Epidermal melanocyte (primary cell): ENCODE results near the gene C4orf50.

ENCODE experiments used
- DNase-seq: peaks from one replicate; pipeline ENCODE4 v3.0.0; 2011; ENCODE audit warnings: low spot score; ENCODE audit not compliant: insufficient read length

The C4orf50 gene

DNA sequence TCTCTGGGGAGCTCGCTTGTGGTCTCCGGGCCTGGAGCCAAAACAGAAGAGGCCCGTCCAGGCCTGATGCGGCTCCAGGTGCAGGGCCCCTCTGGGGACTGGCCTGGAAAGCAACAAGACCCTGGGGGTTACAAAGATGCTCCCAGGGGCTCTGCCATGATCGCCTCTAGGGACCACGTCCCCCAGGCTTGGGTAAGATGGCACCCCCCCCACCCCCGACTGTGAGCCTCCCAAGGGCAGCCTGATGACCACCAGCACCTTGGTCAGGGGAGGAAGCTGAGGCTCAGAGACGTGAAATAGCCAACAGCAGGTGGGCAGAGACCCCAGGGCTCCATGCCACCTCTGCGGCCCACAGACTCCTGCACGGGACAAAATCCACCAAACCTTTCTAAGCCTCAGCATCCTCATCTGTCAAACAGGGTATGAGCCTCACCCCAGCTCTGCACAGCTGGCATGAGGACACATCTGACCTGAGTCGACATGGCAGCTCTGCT lies 25.4 kb downstream of the C4orf50 start:
- DNase-seq: no peak

DNA sequence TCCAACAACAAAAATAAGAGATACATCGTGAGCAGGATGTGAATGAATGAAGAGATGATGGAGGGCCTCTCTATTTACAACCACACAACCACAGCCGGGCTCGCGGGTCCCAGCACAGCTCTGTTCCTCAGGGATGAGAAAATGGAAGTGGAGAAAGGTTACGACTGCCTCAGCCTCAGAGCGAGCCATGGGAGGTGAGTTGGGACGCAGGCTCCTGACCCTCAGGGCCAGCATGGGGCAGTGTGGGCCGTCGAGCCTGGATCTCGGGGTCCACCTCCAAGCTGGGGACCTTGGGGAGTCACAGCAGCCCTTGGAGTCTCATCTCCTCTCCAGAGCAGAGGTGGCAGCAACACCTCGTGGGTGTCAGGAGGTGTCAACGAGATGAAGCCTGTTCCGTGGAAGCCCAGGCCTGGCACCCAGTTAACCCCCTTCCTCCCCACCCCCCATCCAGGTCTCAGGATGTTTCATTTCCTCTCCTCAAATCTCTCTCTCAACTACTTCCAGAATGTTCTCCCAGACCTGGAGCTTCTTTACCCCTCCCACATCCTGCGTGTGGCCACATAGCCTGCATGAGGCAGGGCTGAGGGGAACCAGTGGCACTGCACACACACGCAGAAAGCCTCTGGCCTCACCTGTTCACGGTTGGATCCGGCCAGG lies 25.9 kb downstream of the C4orf50 start:
- no peak for DNase-seq

DNA sequence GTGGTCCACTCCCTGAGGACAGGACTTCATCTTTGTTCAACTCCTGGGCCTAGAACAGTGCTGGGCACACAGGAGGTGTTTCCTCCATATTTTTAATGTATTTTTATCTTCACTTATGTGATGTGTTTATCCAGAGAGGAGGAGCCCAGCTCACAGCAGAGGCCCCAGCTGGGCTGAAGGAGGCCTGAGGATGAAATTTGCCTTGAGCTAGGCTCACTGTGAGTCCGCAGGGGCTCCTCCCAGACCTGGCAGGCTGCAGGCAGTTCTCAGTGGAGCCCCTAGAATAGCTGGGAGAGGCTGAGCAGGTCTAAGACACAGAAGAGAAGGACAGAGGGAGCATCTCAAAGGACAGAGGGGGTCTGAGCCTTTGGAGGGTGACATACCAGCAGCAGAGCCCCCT lies 26.8 kb downstream of the C4orf50 start:
- no peak for DNase-seq

DNA sequence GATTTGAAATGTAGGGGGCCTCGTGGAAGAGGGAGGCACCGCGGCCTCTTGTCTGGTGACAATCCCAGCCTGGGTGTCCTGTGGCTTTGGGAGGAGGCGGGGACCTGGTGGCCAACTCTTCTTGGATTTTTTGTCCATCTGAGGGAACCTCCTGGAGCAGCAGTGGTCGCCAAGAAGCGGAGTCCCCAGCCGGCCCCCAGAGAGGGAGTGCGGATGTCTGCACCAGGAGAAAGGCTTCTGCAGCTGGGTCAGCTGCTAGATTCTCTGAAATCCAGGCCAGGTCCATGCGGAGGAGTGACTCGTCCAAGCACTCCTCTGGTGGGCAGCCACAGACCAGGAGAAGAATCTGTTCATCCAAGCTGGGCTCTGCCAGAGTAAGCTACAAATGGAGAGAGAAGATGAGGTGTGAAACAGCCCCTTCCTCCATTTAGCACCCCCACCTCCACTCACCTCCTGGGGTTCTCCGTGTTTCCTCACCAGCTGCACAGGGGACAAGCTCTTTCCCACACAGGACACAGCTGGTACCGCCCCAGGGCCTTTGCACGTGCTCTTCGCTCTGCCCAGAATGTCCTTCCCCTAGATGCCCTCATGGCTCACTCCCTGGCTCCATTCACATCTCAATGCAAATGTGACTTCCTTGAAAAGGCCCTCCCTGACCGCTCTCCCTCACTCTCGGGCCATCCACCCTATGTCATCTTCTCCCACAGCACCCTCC lies 27.6 kb downstream of the C4orf50 start:
- no peak for DNase-seq

DNA sequence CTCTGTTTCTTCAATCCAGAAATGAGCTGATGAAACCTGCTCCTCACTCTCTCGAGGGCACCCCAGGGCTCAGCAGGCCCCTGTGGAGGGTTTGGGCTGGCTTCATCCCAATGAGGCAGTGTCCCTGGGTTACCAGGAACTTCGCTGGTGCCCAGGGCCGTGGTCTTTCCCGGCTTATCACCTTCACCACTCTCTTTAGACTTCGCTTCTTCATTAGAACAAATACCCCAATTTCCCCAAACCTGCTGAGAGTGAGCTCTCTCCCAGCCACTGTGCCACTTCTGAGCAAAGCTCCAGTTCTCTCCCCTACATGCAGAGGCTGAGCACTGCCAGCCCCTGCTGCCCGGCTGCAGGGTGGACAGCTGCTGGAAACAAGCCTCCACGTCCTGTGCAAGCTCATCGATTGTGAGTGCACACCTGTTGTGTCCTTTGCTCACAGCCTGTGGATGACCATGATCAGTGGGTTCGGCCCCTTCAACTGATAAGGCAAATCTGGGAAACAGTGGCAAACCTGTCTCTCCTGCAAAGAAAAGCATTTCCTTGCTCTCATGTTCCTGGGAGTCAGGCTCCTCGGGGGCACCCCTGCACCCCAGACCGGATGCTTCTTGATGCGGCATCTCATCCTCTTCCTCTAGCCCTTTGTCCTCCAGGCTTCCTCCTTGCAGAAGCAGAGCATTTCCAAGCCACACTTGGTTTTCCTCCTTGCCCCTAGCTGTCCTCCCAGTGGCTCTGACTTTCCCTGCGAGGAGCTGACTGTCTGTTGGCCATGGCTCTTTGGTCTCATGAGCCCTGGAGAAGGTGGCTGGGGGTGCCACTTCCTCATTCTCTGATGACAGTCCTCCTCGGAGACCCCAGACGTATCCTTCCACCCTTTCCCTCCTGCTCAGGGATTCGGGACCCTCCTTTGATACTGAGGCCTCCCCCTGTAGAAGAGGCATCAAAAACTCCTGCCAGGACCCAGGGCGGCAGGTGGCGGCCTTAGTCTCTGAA lies 28.7 kb downstream of the C4orf50 start:
- DNase-seq: no peak

DNA sequence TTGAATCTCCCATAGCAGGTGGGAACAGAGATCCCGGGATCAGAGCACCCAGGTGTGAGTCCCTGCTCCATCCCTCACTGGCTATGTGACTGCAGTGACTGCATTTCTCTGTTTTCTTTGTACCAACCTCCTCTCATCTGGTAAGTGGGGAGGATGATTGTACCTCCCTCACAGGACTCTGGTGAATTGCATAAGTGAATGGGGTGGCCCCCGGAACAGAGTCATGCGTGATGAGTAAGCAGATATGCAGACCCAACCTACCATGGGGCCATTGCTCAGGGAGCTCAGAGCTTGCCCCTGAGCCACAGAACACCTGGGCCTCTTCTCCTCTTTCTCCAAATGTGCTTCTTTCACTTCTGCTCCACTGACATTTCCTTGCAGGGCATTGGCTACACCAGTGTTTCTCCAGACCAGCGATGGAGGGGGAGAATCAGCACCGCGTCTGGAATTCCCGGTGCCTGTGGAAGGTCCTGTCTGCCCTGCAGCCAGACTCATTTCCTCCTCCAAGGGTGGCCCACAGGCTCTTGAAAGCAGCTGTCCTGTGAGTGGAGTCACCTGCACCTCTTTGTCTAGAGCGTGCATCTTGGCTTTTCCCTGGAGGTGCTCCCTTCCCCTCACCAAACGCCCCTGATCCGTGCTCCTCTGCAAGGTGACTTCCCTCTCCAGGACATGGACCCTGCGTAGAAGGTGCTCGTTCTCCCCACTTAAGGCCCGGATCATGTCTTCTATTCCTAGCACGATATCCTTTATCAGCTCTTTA lies 30.0 kb downstream of the C4orf50 start:
- DNase-seq: no peak

DNA sequence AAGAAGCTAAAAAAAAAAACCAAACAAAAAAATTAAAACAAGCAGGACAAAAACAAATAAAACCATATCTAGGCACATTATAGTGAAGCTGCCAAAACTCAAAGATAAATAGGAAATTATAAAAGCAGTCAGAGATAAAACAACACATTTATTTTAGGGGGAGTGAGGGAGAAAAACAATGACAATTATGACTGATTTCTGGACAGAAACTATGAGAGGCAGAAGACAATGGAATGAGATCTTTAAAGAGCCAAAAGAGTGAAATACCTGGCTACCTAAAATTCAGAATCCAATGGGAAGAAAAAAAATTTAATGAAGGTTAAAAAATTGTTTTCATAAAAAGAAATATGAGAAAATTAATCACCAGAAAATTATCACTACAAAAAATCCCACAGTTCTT lies 33.4 kb downstream of the C4orf50 start:
- DNase-seq: no peak

DNA sequence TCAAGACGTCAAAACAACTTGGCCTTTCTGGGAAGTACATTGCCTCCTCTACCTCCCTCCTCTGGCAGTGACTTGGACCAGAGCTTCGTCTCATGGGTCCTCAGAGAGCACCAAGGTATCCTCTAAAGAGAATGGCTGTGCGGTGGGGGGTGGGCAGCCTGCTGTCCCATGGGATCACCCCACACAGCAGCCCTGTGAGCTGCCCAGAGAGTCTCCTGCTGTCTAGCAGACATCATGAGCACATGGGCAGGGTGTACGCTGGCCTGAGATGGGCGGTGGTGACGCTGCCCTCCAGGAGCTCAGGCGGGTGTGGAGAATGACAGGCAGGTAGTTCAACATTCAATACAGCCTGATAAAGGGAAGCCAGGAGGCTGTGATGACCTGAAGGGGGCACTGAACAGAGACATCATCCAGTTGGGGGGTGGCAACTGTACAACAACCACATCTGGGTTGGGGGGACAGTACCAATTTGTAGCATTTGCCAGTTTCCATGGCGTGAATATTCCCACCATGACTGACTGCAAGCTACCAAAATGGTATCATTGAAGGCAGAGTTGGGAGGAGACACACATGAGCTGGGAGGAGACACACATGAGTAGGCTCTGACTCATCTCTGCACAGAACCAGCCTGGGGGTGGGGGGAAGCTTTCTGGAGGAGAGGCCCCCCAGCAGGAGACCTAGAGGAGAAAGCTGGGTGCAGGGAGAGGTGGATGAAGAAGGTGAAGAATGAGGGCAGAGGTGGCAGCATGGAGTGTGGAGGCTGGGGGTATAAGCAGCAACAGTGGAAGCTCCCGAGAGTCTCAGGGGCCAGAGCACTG lies 35.9 kb downstream of the C4orf50 start:
- DNase-seq: no peak

DNA sequence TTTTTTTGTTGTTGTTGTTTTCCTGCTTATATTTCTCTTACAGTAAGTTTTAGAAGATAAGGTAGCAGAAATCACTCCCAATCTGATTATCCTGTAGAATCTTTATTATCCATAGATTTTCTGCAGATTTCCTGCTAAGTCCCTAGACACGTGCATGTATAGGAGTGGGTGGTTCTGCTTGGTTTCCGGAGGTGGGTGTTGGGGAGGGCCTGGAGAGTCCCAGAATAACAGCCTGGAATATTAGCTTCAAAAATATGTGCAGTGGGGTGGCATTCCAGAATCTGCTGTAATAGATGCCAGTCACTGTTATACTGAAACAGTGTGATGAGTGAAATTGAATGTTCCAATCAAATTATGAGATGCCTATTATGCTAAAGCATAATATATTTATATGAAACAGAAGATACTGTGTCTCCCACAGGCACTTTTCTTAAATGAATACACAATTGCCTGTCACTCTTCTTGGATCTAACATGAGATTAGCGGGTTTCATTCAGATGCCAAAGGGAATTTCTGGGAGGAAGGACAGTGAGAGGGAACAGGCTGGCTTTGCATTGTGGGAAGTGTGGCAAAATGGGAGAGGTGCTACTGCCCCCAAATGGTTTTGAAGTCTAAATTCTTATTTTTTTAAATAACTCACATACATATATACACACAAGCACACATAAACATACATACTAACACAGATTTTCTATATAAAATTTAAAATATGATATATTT lies 37.6 kb downstream of the C4orf50 start:
- DNase-seq: no peak

DNA sequence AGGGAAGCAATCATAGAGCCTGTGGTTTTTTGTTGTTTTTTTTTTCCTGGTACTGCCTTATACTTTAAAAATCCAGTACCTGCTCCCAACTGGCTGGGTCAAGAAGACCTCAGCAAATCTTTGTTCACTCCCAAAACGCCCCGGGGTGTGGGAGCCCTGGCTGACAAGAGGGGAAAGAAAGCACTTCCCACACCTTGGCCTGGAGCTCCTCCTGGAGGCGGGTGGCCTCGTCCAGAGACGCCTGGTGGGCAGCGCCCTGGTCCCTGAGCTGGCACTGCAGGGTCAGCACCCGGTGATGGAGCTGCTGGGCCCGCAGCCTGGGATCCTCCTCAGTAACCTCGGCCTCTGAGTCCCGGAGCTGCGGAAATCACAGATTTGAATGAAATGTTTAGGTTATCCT lies 38.2 kb downstream of the C4orf50 start:
- no peak for DNase-seq

DNA sequence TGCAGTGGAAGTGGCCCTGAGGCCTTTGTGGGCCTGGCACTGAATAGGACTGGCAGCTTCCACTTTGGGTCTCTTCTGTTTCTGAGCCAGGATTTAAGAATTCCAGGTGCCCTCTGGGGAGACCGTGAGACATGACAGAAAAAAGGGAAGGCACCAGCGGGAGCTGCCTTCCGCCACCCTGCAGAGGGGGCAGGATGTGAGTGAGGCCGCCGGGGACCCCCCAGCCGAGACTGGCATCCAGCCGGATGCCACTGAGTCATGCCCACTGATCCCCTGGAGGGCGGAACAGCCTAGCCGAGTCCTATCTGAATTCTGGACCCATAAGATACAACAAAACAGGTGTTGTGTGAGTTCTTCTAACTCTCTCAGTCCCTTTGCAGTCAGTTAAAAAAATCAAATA lies 41.3 kb downstream of the C4orf50 start:
- DNase-seq: no peak

DNA sequence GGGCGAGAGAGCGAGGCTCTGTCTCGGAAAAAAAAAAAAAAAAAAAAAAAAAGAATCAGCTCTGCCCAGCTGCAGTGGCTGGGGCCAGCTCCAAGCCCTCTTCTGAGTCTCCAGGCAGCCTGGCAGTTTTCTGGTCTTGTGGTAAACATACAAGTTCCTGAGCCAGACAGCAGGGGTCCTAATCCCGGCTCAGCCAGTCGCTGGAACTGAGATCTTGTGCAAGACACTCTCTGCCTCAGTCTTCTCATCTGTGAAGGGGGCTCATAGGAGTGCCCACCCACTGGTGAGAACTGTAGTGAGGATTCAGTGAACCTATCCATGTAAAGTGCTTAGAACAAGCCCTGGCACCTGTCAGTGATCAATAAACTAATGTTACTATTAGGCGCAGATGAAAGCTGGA lies 41.8 kb downstream of the C4orf50 start:
- DNase-seq: no peak

DNA sequence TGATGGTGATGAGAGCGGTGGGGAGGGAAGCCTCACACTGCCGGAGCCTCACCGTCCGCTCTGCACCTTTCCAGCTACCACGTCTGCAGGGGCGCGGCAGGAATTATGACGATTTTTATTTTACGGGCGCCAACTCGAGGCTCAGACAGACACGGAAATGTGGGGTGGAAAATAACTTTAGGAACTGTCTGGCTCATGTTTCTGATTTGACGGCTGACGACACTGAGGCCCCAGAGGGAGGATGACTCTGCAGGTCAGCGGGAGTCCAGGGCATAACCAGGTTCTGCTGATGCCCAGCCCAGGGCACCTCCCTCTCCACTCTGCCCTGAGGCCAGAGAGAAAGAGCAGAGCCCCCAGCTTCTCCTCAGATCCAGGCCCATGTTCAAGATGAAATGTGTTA lies 43.9 kb downstream of the C4orf50 start:
- no peak for DNase-seq

DNA sequence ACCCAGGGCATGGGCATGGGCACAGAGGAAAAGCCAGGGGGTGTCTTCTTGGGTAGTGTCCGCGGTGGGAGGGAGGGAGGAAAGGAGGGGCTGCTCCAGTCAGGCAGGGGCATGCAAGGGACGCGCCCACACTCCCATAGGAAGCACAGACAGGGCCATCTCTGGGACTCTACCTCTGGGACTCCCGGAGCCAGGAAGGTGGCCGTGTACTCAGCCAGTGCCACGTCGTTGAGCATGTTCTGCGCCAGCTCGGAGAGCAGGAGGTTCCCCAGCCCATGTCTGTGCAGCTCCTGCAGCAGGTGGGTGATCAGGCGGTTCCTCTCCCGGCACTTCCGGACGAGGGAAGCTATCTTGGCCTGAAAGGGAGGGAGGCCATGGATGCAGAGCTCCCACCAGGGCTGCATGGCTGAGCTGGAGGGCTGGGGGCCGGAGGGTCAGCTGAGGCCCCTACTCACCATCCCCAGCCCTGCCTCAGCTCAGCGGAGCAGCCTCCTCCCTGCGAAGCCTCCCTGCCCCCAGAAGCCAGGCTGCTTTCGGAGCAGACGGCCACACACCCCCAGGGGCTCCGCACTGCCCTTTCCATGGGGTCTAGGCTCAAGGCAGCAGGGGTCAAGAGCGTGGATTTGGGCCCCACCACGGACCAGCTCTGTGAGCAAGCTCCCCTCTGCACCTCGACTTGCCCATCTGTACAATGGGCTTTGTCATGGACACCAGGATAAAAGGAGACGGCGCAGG lies 44.6 kb downstream of the C4orf50 start:
- DNase-seq: no peak

DNA sequence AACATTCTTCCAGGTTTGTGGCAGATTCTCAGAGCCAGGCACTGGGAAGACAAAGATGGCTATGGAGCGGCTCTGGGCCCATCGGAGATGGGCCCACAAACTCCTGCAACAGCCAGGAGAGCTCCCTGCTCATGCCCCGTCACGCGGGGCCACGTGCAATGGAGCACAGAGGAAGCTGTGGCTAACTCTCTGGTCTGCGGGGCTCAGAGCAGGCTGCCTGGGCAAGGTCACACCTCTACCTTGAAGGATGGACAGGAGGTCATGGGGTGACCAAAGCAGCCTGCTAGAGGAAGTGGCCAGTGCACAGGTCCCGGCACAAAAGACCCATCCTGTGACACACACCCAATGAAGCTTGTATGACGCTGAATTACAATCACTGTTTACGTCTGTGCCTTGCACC lies 45.2 kb downstream of the C4orf50 start:
- no peak for DNase-seq

DNA sequence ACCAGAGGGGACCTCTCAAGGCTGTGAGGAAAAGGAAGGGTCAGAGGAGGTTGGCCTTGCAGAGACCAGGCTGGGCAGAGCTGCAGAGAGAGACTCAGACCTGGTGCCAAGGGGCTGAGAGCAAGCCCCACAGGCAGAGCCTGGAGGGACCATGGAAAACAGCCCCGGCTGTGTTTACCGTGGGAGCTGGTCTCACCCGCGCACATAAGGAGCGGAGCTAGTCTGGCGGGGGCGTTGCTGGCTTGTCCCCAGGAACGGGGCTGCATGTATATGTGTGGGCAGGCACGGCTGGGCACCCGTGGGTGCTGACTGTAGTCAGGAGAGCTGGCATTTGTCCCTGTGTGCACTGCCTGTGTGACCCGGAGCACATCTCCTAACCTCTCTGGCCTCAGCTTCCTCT lies 45.7 kb downstream of the C4orf50 start:
- no peak for DNase-seq

DNA sequence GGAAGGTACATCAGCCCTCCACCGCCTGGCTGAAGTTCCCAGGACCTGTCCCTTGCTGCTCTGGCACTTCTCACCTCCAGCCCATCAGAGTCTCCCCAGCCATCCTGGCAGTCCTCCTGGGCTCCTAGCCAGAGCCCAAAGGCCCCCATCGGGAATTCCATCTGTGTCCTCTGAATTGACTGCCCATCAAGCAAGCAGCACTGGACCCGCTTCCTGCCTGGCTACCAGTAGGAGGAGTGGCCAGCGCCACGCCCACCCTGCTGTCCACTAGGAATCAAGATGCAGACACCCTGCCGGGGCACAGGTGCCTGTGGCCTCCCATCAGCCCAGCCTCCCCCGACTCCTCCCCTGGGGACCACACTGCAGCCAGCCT lies 47.2 kb downstream of the C4orf50 start:
- no peak for DNase-seq

DNA sequence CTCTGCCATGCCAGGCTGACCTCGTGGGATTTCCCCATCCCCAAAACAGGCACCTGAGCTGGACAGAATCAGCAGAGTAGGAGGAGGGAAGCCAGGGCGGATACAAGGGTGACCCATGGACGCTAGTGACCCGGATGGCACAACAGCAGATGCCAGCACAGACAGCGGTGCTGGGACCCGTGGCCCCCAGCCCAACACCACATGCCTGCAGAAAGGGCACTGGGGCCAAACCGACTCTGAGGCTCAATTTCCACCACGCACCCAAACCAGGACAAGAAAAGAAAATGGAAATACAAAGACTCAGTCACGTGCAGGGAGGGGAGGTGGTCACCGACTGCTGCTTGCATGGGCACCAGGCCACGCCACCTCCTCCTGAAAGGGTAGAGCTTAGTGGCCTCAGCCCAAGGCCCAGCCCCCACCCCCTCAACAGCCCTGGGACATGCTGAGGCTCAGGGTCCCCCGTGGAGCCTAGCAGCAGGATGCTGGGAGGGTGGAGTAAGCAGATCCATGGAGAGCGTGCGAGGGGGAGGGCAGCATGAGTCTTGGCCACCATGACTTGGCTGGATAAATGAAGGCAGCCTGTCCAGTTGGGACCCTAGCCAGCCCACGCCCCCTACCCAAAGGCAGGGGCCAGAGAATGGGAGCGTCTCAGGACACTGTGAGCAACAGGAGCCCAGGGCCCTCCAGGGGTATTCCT lies 47.7 kb downstream of the C4orf50 start:
- DNase-seq: no peak
